Measurements from ENCODE around the gene SCAMP4. TPM values are rescaled to one million over a fixed set of nuclear protein-coding genes. Genes with fewer than 3 reads are reported as not detected.
A peak's percentile ranks its signal among the peaks of the same experiment; 100 is the strongest.

Gene SCAMP4
- total and polyA plus RNA-seq, 2 of the 13 experiments (the other 11 are each of a cell fraction or from before 2014, with no cell fraction given): 10.7 to 13.7 TPM

- no peaks in the 10 kb centered on the region; a peak in 1 of 5 replicates for H3K27me3 ChIP-seq (ENCODE audit: control insufficient read depth in 1 of 2, insufficient read depth in 2 of 2, low read length in 2 of 2)
- WGBS (ENCODE audit: low lambda C conversion rate): 67% methylated on average over 9 of the region's 9 CpGs
- H3K4me3 ChIP-seq (replicated peaks in 1 of 3; ENCODE audit: insufficient read depth in 1 of 3, low read depth in 2 of 3, low read length in 3 of 3): no peak overlapping the region
- H3K4me2 ChIP-seq (ENCODE audit: low read depth, low read length): no peak overlapping the region
- POLR2A ChIA-PET: interaction anchor here (1.7 kb wide), 2 partner anchors 8 to 17 kb away, joined by 5 read pairs; partner anchors contain the start of gene ABHD17A
- no peak for FAIRE-seq
- intact Hi-C loops (cut with micrococcal nuclease; ENCODE audit: unreplicated experiment) (loop anchor here (1.0 kb wide), 1 partner anchor 15 kb away; no protein-coding TSS in a partner anchor), in situ Hi-C loops (cut with HindIII; ENCODE audit: extremely low pct_ligation_motif_present, low pct_unique_long_range_greater_than_20kb) (no loop called here)
- DNase-seq (ENCODE audit: low spot score): no peak
- BruUV-seq (replicated peaks): no TSS peak
- peaks cover 0 to 1% of the 10 kb centered on the region in 2 experiments; a peak in 1 of 5 replicates for H3K36me3 ChIP-seq (replicated peaks in 1 of 2; ENCODE audit: control insufficient read depth in 1 of 2, insufficient read depth in 2 of 2, low read length in 2 of 2)
- no peaks in the 10 kb centered on the region for H3K9me3 ChIP-seq (ENCODE audit: low read length)
- no peak for ATAC-seq
- H3K27ac ChIP-seq (ENCODE audit: extremely low read length, insufficient read depth, low read length): peak overlapping the region; percentile 61
- H4K20me1 ChIP-seq (ENCODE audit: insufficient read depth, low read length): no peaks in the 10 kb centered on the region
- H3K79me2 ChIP-seq (ENCODE audit: insufficient read depth, low read length): peaks cover 7% of the 10 kb centered on the region
- H3K9ac ChIP-seq (ENCODE audit: insufficient read depth, low read depth, low read length): no peak overlapping the region
- H3K4me1 ChIP-seq (ENCODE audit: insufficient read depth, low read length): peaks cover 72% of the 10 kb centered on the region
- no peak overlapping the region for H2AFZ ChIP-seq (ENCODE audit: low read length)
- CTCF ChIA-PET (ENCODE audit: low intra/inter-chr PET ratio, low total read pairs): no interaction called here
- TF ChIP-seq ARNT (IDR thresholded peaks at IDR 0.05) (no peak), ZMYM2 (CRISPR knock-in tag; IDR thresholded peaks at IDR 0.05) (0 out of 2 replicates have a peak, but pooled peaks have one; percentile 20), ZFX (CRISPR knock-in tag; IDR thresholded peaks at IDR 0.05; ENCODE audit: low read depth) (peak; percentile 2; the same call in 1 of the 2 replicates), ZNF747 (CRISPR knock-in tag; IDR thresholded peaks at IDR 0.05; ENCODE audit: borderline replicate concordance) (no peak), THAP7 (CRISPR knock-in tag; IDR thresholded peaks at IDR 0.05) (no peak), TCF12 (IDR thresholded peaks at IDR 0.05) (no peak), TCF12 (CRISPR knock-in tag; IDR thresholded peaks at IDR 0.05) (no peak), ZNF737 (CRISPR knock-in tag; IDR thresholded peaks at IDR 0.05; ENCODE audit: borderline replicate concordance) (no peak), ZNF281 (CRISPR knock-in tag; IDR thresholded peaks at IDR 0.05; ENCODE audit: borderline replicate concordance) (no peak), HHEX (CRISPR knock-in tag; IDR thresholded peaks at IDR 0.05) (no peak), HNF4G (IDR thresholded peaks at IDR 0.05; ENCODE audit: borderline replicate concordance, low read depth, low read length) (no peak), HNF4G (CRISPR knock-in tag; IDR thresholded peaks at IDR 0.05; ENCODE audit: borderline replicate concordance, low read depth) (no peak), MAFG (CRISPR knock-in tag; IDR thresholded peaks at IDR 0.05) (no peak), ZNF280D (CRISPR knock-in tag; IDR thresholded peaks at IDR 0.05) (no peak), ZSCAN12 (CRISPR knock-in tag; IDR thresholded peaks at IDR 0.05) (no peak), PRDM4 (CRISPR knock-in tag; IDR thresholded peaks at IDR 0.05; ENCODE audit: borderline replicate concordance) (no peak)
These were observed 37.9 kb upstream of the SCAMP4 start for GRCh38 chr19:1867349-1867724.

Data from HepG2 (cell line).